GM19043 (cell line): Measurements from ENCODE around the gene DNAJC18.
"Not testable (repeated sequence)": the region's sequence is repeated elsewhere in the genome, so short reads cannot be mapped to it uniquely, and the experiment has no call there.

Experiments used
- ATAC-seq: cut with Tn5 transposase; IDR thresholded peaks from one replicate; pipeline ENCODE4 v1.9.1; 2021; ENCODE audit warnings: low read depth; ENCODE audit not compliant: unreplicated experiment

DNAJC18 gene

DNA sequence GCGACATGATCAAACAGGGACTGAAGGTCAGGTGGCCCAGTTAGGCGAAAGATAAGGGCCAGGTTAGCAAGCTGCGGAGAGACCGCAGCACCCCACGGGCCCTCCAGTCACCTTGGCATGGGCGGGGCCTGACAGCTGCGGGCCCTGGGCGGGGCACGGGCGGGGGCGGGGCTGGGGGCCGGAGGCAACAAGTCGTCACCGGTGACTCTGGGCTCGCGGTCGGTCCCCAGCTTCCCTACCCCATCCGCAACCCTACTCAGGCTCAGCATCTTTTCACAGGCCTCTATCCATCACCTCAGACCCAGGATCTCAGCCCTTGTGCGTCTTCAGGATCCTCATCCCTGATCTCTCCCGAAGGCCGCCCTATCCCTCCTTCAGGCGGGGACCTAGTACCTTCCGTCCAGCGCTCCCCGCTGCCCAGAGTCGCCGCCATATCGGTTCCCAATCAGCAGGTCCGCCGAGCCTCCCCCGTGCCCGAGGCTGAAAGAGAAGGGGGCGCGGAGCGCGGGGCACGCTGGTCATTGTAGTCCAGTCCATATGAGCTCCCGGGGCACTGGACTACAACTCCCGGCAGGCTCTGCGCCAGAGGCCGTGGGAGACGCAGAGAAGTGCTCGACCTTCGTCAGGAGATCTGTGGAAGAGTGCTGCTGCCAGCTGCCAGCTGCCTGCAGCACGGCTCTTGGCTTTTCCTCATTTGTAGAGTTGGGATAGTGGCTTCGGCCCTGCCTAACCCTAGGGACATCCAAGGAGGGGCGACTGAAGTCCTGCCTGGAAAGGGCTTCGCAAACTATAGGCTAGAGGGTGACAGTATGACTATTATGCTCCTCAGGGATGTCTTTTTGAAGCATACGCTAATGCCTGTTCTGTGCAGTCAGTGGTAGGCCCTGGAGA is at the start of gene DNAJC18:
DNAJC18 (minus strand) TSS at position 513 of the 891 bp plus-strand sequence; CDS start at position 433, 80 bp downstream.
- ATAC-seq = peak; percentile 93

DNA sequence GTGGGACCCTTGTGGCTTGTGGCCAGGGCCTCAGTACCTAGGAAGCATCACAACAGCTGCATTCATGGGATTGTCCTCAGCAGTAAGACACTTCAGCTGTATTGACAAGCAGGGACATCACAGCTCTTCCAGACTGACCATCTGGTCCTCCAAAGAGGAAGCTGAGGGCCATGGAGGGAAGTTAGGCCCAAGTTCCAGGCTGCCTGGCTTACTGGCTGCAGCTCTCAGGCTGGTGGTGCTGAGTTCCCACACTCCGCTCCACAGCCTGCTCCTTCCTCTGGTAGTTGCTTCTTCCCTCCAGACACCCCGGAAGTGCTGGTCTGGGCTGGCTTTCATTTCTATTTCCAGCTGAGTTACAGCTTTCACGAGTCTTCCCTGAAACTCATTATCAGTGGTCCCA is 48.9 kb upstream of the DNAJC18 start:
- ATAC-seq = no peak

DNA sequence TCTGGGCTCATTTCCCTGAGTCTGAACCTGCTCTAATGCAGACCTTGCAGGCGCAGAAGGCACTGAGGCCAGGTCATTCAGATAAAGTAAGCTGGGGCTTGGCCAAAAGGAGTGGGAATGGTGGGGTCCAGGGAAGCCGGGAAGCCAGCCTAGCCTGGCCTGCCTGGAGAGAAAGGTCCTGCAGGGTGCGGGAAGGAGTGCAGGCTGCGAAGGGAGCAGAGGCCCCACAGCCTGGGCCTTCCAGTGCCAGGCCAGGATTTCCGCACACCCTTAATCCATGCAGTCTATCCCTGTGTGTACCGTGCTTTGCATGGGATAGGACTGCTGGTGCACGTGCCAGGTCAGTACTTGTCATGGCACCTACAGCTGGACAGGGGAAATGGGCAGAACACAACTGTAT is 46.9 kb upstream of the DNAJC18 start:
- no peak for ATAC-seq

DNA sequence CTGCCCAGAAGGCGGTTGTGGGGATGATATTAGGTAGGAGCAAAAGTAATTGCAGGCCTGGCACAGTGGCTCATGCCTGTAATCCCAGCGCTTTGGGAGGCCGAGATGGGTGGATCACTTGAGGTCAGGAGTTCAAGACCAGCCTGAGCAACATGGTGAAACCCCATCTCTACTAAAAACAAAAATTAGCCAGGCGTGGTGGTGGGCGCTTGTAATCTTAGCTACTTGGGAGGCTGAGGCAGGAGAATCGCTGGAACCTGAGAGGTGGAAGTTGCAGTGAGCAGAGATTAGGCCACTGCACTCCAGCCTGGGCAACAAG is 43.5 kb upstream of the DNAJC18 start:
- not testable (repeated sequence) for ATAC-seq

DNA sequence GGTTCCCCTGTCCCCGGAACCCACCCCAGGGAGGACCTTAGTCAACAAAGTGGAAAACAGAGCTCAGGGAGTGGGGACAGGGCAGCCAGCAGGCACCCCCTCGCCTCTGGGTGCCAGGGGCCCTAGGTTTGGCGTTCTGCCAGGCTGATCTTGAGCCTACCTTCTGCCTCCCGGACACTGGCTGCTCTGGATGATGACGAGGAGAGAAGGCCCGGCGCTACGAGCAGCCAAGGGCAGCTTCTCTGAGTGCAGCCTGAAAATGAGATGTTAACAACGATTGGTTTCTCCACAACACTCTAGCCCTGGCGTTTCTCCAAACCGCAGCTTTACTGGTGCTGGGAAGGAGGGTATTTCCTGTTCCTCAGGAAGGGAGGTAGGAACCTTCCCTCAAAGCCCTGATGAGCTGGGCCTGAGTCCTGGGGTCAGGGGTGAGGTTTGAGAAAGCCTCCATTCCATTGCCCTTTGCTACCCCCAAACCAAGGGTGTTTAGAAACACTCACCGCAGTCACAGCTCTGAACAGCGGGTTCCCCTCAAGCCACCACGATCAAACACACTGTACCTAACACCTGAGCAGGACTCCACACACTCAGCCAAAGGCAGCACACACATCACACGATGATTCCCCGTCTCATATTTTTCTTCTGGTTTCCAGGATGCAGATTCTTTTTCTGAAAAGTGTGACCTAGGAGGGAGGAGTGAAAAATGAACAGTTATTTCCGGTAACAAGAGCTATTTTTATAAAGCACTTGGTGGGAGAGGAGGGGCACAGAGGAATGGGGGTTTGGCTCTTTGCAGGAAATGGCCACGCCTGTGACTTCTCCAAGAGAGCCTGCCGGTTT is 42.9 kb upstream of the DNAJC18 start, which contains the start of gene STING1:
STING1 (minus strand) TSS at position 709 of the 840 bp plus-strand sequence. CDS start 1,054 bp downstream, outside the sequence.
- no peak for ATAC-seq

DNA sequence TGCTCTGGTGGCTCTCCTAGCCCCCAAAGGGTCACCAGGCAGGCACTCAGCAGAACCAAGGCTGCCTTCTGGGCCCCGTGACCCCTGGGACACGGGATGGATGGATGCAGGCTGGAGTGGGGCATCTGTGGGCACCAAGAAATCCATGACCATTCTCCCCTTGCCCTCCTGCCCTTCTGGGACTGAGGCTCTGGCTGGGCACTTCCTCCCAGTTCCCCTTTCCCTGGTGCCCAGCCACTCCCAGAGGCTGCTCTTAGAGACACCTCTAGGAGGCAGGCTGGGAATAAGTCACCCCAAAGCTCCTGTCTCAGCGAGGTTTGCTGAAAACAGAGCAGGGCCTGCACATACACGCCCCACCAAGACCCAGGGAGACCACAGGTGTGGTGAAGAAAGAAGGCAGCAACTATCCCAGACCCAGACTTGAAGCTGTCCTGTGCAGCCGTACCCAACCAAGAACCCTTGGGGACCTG is 42.3 kb upstream of the DNAJC18 start:
- ATAC-seq = no peak

DNA sequence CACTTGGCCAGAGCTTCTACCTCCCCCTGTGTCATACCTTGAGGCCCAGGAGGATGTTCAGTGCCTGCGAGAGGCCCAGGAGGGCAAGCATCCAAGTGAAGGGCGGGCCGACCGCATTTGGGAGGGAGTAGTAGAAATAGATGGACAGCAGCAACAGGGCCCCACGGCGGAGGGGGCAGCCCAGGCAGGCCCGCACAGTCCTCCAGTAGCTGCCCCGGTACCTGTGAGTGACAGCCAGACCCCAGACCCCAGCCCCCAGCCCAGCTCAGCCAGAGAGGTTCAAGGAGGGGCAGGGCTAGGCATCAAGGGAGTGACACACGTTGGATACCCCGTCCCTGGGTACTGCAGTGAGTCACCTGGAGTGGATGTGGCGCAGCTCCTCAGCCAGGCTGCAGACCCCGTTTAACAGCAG is 41.8 kb upstream of the DNAJC18 start:
- ATAC-seq = no peak

DNA sequence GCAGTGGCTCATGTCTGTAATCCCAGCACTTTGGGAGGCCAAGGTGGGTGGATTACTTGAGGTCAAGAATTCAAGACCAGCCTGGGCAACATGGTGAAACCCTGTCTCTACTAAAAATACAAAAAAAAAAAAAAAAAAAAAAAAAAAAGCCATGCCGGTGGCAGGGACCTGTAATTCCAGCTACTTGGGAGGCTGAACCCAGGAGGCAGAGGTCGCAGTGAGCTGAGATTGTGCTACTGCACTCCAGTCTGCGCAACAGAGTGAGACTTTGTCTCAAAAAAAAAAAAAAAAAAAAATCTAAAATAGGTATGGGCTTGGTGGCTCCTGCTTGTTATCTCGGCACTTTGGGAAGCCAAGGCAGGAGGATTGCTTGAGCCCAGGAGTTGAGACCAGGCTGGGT is 40.4 kb upstream of the DNAJC18 start:
- ATAC-seq = not testable (repeated sequence)

DNA sequence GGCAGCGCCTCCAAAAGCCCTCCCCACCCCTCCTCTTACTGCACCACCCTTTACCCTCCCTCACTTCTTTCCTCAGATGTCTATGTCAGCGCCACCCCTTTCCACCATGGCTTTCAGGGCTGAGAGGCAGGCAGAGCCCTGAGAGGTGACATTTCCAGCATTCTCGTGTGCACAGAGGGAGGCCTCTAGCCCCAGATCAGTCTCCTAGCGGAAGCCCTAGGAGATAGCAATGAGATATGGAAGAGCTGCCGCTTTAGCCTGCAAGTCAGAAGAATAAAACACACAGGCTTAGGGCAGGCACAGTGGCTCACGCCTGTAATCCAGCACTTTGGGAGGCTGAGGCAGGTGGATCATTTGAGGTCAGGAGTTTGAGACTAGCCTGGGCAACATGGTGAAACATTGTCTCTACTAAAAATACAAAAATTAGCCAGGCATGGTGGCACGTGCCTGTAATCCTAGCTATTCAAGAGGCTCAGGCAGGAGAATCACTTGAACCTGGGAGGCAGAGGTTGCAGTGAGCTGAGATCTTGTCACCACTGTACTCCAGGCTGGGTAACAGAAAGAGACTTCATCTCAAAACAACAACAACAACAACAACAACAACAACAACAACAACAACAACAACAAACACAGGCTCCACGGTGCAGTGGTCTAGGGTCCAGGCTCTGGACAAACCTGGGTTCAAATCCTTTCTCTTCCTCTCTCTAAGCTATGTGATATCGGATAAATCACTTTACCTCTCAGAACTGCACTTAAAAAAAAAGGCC is 39.5 kb upstream of the DNAJC18 start:
- not testable (repeated sequence) for ATAC-seq

DNA sequence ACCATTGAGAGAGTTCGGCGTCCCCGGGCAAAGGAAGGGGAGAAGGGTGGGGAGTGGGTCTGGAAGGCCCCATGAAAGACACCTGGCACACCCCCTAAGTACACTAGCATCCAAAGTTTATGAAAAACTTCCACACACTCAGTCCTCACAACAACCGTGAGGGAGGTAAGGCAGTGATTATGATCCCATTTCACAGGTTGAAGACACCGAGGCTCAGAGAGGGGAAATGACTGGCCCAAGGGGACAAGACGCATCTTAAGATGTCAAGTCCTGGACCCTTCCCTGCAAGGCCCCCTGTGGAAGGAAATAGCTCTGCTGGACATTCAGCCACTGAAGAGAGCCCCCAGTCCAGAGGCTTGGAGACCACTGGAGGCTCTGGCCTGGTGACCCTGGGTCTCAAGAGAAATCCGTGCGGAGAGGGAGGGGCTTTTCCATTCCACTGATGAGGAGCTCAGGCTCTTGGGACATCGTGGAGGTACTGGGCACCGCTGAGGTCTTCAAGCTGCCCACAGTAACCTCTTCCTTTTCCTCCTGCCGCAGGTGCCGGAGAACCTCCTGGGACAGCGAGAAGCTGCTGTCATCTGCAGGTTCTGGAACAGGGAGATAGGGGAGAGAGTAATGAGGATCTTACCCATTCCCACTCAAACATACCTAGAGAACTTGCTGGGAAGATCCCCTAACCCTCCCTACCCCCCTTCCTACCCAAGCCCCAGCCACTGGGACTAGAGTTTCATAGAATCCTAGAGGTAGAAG is 36.7 kb upstream of the DNAJC18 start:
- ATAC-seq = no peak

DNA sequence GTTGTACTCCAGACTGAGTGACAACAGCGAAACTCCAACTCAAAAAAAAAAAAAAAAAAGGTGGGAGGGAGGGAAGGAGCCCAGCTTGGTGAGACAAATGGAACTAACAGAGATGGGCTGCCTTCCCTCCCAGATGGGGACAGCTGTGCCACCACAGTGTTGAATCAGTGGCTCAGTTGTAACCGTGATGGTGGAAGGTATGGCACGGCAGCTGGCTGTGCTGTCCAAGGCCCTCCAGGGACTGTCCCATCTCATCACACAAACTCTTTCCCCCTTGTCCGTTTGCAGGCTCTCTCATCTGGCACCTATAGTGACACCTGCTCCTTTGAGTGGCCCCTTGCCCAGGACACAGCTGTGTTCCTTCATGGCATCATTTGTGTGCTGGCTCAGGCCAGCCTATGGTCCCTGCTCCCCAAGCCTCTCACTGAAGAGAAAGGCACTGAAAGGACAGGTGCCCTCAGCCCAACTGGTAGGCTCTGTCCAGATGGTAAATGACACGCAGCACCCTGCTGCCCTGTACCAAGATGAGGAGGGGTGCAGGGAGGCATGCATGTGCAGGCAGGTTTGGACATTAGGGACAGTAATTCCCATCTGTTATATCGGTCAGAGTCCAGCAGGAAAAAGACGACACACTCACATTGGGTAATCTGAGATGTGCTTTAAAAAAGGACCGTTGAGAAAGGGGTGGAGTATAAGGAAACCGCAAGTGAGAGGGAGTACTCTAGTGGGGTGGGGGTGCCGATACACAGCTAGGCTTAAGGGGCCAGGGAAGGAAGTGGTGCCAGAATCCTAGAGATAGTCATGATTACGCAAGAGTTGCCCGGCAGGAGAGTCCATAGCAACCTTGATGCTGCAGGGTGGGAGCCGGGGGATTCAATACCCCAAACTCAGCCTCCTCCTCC is 35.8 kb upstream of the DNAJC18 start:
- ATAC-seq = no peak

DNA sequence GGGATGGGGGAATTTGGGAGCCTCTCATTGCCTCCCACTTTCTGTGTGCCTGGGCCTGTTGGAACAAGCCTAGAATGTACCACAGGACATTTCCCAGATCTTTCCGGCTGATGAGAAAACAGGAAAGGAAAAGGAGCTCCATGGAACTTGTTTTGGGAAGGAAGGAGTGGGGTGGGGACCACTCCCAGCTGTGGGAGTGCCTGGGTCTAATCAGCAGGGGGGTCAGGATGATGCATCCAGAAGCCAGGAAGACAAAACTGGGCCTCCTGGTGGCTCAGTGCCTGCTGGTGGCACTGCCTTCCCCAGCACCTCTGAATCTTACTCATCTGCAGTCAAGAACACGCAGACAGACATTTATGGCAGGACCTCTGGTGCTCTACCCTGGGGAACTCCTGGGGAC is 34.2 kb upstream of the DNAJC18 start:
- ATAC-seq = no peak

DNA sequence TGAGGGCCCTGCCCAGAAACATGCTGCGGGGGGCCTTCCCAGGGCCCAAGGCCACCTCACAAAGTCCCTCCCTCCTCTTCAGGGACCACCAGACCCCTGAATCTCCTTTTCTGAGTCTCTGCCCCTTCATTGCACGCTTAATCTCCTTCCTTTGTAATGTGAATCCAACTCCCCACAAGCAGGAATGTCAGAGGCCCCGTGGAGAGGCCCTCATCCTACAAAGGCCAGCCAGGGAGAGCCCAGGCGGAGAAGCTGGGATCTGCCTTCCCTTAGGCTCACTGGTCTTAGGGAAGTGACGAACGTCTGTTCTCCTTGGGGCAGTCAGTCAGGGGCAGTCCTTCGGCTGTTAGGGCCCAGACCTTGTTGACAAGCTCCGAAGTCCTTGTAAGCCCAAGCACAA is 33.8 kb upstream of the DNAJC18 start:
- ATAC-seq = no peak

DNA sequence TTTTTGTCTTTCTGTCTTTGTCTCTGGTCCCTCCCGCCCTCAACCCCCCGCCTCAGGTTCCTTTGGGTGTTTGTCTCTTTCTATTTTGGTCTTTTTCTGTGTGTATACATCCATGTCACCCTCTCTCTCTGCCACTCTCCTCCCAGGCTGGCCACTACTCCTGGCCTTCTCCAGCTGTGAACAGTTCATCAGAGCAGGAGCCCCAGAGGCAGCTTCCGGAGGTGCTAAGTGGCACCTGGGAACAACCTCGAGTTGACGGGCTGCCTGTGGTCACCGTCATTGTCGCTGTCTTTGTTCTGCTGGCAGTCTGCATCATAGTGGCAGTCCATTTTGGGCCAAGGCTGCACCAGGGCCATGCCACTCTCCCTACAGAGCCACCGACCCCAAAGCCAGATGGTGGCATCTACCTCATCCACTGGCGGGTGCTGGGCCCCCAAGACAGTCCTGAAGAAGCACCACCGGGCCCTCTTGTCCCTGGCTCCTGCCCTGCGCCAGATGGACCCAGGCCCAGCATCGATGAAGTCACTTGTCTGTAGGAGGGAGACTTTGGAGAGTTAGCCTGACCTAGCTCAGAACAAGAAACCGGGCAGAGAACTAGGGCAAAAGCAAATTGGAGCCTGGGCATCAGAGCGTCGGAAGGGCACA is 33.2 kb upstream of the DNAJC18 start:
- no peak for ATAC-seq

DNA sequence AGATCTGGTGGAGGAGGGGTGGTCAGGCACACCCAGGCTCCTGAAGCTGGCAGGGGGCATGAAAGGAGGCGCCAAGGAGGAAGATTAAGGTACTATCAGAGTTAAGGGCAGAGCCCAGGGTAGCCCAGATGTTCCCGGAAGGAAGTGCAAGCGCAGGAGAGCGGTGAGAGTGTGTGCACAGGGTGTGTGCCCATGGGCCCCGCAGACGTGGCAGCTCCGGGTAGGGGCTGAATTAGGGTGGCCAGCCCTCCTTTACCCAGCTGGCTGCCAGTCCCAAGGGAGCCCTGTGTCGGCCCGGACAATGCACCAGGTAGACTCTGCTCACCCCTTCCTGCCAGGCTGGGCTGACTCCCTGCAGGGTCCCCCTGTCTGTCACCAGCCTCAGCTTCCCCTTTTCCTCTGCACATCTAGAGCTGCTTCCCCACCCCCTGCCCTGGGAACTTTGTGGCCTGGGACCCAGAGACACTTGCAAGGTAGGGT is 31.5 kb upstream of the DNAJC18 start, which contains the start of gene SMIM33:
SMIM33 (plus strand) TSS at position 184 of the 480 bp plus-strand sequence; CDS start at position 302, 118 bp downstream.
- ATAC-seq = no peak

DNA sequence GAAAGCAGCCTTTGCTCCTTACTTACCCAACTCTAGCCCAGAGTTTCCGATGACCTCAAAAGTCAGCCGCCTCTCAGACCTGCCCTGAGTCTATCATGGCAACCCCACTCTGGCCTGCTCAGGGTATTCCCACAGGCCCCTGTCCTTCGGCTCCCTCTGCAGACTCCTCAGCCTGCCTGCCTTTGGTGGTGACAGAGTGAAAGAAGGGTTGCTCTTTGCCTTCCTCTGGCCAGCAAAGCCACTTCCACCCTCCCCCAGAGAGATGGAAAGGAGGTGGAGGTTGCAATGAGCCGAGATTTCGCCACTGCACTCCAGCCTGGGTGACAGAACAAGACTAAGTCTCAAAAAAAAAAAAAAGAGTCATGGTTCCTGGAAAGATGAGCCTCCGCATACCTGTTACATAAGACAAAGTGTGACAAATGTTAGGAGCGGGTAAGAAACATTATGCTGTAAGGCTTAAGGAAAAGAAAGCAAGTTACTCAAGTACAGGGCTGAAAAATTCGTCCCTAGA is 29.2 kb upstream of the DNAJC18 start:
- no peak for ATAC-seq

DNA sequence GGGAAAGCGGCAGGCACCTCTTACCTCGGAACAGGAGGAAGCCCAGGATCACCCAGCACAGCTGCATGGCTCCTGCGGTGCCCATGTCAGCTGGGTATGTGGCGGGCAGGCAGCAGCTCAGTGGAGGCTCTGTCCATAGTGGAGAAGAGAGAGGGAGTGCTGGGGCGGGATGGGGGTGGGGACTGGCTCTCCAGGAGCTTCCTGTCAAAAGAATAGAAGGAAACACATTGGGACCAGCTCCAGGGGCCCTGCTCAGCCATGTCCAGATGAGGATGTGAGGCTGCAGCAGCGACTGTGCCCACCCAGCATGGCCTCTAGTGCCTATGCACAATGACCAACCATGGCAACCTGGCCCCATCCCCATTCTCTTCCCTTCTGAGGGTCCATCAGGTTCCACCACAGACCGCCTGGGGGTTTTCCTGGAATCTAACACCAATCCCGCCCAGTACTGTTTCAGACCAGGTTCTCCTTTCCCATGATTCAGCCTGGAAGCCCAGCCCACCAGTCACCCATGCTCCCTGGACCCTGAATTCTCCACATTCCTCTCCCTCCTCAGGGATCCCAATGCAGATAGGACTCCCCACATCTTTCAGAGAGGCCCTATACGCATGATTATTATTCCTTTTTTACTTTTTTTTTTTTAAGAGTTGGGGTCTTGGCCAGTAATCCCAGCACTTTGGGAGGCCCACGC is 23.4 kb upstream of the DNAJC18 start, which contains the start of gene ECSCR:
ECSCR (minus strand) TSS at position 158 of the 691 bp plus-strand sequence; CDS start at position 85, 73 bp downstream.
- ATAC-seq = no peak
